Fibroblast of the aortic adventitia (primary cell): ENCODE results near the gene RARG. TPM values are rescaled to one million over a fixed set of nuclear protein-coding genes. Genes with fewer than 3 reads are reported as not detected.

Experiments used
- DNase-seq: peaks from one replicate; pipeline ENCODE4 v3.0.0-alpha.2; 2010; ENCODE audit warnings: low read depth
- H3K4me3 ChIP-seq: 2 replicates; pipeline ENCODE4 v1.5.1; 2011; ENCODE audit warnings: low read depth, mild to moderate bottlenecking, control low read depth, low read length, moderate library complexity
- total RNA-seq: library from RNA; depleted of rRNA; stranded (reverse); fragments of >200 nt; gene quantifications from 2 replicates; pipeline ENCODE4 v1.2.3, GENCODE V29; 2012; ENCODE audit warnings: low replicate concordance
- TF ChIP-seq, protein P1 (sequence below): IDR thresholded peaks from 2 replicates; pipeline ENCODE4 v1.5.1; 2011; ENCODE audit warnings: mild to moderate bottlenecking, low read length, control low read depth, inconsistent platforms; ENCODE audit not compliant: insufficient read depth

The RARG gene
- total RNA-seq, 1 donor, result 43.9 TPM

DNA sequence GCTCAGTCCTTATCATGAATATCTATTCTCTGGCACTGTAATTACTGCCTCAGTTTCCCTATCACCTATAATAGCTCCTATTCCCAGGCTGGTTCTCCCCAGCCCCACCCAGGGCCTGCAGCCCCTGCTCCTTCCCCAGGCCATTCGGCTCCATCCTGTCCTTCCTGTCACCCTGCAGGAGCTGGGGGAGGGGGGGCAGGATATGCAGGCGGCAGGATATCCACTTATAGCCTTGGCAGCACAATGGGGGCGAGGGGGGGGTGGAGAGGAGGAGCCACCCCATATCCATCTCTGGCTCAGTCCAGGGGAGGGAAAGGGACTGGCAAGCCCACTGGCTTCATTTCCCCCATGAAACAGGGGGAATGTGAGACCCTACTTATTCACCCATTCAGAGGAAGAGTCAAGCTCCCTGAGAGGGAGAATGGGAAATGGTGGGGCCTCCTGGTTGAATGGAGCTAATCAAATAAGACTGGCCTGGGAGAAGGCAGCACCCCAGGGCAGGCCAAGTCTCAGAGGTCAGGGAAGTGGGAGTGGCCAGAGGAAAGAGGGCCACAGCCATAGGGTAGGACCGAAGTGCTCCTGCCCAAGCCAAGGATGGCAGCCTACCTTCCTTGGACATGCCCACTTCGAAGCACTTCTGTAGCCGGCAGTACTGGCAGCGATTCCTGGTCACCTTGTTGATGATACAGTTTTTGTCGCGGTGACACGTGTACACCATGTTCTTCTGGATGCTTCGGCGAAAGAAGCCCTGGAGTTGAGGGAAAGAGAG lies 17.1 kb downstream of the RARG start:
- no peak for DNase-seq
- TF ChIP-seq, protein P1, sequence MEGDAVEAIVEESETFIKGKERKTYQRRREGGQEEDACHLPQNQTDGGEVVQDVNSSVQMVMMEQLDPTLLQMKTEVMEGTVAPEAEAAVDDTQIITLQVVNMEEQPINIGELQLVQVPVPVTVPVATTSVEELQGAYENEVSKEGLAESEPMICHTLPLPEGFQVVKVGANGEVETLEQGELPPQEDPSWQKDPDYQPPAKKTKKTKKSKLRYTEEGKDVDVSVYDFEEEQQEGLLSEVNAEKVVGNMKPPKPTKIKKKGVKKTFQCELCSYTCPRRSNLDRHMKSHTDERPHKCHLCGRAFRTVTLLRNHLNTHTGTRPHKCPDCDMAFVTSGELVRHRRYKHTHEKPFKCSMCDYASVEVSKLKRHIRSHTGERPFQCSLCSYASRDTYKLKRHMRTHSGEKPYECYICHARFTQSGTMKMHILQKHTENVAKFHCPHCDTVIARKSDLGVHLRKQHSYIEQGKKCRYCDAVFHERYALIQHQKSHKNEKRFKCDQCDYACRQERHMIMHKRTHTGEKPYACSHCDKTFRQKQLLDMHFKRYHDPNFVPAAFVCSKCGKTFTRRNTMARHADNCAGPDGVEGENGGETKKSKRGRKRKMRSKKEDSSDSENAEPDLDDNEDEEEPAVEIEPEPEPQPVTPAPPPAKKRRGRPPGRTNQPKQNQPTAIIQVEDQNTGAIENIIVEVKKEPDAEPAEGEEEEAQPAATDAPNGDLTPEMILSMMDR, result no peak
- no peak overlapping the region for H3K4me3 ChIP-seq

DNA sequence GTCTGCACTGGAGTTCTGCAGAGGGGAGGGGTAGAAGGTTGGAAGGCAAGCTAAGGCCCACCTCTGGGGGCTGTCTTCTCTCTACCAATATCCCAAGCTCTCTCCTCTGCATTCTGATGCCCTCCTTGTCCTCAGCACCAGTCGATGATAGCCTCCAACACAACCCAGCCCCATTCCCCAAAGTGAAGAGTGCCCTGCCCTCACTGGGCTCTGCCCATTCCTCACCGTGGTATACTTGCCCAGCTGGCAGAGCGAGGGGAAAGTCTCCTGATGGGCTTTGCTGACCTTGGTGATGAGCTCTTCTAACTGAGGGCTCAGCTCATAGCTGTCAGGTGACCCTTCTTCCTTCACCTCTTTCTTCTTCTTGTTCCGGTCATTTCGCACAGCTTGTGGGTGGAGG lies 17.8 kb downstream of the RARG start:
- TF ChIP-seq, protein P1, result no peak
- no peak overlapping the region for H3K4me3 ChIP-seq
- DNase-seq, result no peak

DNA sequence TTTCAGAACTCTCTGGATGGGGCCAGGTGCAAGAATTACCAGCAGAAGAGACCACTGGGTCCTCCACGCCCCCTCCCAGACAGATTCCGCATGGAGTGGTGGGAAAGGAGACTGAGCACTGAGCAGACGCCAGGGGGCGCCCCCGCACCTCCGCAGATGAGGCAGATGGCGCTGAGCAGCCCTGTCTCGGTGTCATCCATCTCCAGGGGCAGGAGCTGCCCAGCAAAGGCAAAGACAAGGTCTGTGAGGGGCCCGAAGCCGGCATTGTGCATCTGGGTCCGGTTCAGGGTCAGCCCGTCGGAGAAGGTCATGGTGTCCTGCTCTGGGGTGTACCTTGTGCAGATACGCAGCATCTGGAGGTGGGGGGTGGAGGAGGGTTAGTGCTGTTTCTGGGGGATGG lies 18.7 kb downstream of the RARG start:
- no peak overlapping the region for H3K4me3 ChIP-seq
- TF ChIP-seq, protein P1, result peak; percentile 94
- DNase-seq, result peak; percentile 74

DNA sequence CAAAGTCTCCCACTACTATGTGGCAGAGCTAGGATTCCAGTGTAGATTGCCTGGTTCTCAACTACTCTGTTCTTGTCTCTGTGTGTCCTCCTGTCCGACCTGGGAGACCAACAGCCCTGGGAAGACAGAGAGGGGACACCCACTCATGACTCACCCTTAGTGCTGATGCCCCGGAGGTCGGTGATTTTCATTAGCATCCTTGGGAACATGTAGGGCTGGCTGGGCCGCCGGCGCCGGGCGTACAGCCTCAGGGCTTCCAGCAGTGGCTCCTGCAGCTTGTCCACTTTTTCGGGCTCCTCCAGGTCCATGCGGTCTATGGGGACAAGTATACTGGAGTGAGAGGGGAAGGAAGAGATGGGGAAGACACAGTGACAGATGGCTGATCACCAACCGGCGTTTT lies 19.1 kb downstream of the RARG start:
- no peak overlapping the region for H3K4me3 ChIP-seq
- TF ChIP-seq, protein P1, result no peak
- DNase-seq, result no peak

DNA sequence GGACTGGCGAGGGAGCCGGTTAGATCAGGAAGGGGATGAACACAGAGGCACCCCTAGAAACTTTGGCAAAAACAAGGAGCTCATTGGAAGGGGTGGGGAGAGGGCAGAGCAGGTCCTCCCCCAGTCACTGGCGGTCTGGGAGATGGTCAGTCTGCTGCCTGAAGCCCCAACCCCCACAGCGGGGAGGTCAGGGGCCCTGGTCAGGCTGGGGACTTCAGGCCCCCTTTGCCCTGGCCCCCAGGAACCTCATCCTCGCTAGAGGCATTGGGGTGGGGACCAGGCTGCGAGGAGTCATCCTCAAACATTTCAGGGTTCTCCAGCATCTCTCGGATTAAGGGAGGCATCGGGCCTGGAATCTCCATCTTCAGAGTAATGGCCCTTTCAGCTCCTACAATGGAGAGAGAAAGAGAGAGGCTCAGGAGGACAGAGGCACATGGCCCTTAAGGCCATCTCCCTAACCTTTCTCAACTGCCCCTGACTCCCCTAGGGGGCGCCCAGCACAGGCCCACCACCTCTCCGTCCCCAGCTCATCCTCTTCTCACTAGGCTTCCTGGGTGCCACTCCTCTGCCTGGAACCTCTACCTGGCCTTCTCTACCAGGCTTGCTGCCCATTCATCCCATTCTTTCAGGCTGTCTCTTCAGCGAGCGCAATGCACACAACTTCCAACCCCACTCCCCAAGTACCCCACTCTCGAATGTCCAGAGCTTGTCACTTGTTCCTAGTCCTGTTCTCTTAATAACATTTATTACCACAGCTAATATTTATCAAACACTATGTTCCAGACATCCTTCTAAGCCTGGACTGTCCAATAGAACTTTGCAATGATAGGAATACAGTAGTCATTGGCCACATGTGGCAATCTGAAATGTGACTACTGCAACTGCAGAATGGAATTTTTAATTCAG lies 20.3 kb downstream of the RARG start:
- TF ChIP-seq, protein P1, result peak; percentile 23
- H3K4me3 ChIP-seq, result no peak overlapping the region
- DNase-seq, result no peak

DNA sequence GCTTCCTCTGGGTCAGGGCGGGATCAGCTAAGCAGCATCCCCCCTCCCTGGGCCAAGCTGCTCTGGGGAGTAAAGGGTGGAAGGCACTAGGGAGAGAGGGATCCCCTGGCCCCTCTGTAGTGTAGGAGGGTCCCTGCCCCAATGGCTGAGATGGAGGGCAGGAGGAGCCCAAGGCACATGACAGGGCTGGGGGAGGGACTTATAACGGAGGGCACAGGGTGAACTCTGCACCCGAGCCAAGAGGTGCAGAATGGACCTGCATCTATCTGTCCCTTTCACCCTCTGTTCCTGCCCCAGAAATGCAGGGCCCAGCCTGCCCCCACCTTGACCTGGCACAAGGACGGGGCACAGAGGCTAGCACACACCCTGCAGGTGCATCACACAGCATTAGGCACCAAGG lies 21.2 kb downstream of the RARG start:
- TF ChIP-seq, protein P1, result no peak
- DNase-seq, result no peak
- H3K4me3 ChIP-seq, result no peak overlapping the region
